HG02840 (cell line): ENCODE measurements around the gene SHB.
"Not testable (repeated sequence)": the region's sequence is repeated elsewhere in the genome, so short reads cannot be mapped to it uniquely, and the experiment has no call there.

ENCODE experiments used
- ATAC-seq: cut with Tn5 transposase; IDR thresholded peaks from one replicate; pipeline ENCODE4 v1.9.1; 2021; ENCODE audit warnings: mild to moderate bottlenecking, moderate library complexity, moderate number of reproducible peaks; ENCODE audit not compliant: unreplicated experiment, low FRiP score

Gene SHB

GRCh38 chr9:37911271-37911681, 157.8 kb downstream of the SHB start:
- no peak for ATAC-seq

- ATAC-seq, result no peak
Measured at GRCh38 chr9:37910271-37910670, 158.8 kb downstream of the SHB start.

GRCh38 chr9:37909836-37910235, 159.2 kb downstream of the SHB start:
- ATAC-seq, result not testable (repeated sequence)

- ATAC-seq, result no peak
Measured at GRCh38 chr9:37909326-37909725, 159.7 kb downstream of the SHB start.

GRCh38 chr9:37908698-37909186, 160.3 kb downstream of the SHB start:
- ATAC-seq, result no peak

- no peak for ATAC-seq
Measured at GRCh38 chr9:37908283-37908682, 160.7 kb downstream of the SHB start.

- ATAC-seq, result no peak
Measured at GRCh38 chr9:37906312-37907239, 162.5 kb downstream of the SHB start.

- ATAC-seq, result no peak
Measured at GRCh38 chr9:37905776-37906175, 163.3 kb downstream of the SHB start.

GRCh38 chr9:37905131-37905505, 163.9 kb downstream of the SHB start:
- ATAC-seq, result no peak

GRCh38 chr9:37904445-37905130, 164.4 kb downstream of the SHB start:
- no peak for ATAC-seq

- peak; percentile 93 for ATAC-seq
Measured at GRCh38 chr9:37903647-37904444, 165.2 kb downstream of the SHB start, which contains the start of gene SLC25A51. Gene SLC25A51 (minus strand): TSS chr9:37904127. CDS start chr9:37888550, 15,577 bp downstream.

- ATAC-seq, result no peak
Measured at GRCh38 chr9:37902796-37903646, 166.0 kb downstream of the SHB start.

- no peak for ATAC-seq
Measured at GRCh38 chr9:37902131-37902530, 166.9 kb downstream of the SHB start.

- ATAC-seq, result no peak
Measured at GRCh38 chr9:37899041-37899440, 170.0 kb downstream of the SHB start.

GRCh38 chr9:37897665-37898064, 171.4 kb downstream of the SHB start:
- no peak for ATAC-seq

GRCh38 chr9:37892063-37892462, 177.0 kb downstream of the SHB start:
- ATAC-seq, result no peak

GRCh38 chr9:37891042-37891441, 178.0 kb downstream of the SHB start:
- not testable (repeated sequence) for ATAC-seq

- ATAC-seq, result no peak
Measured at GRCh38 chr9:37889536-37889935, 179.5 kb downstream of the SHB start.

GRCh38 chr9:37887977-37888583, 180.9 kb downstream of the SHB start:
- ATAC-seq, result not testable (repeated sequence)
